HepG2 (cell line): Measurements from ENCODE around the gene ACP5. TPM values are rescaled to one million over a fixed set of nuclear protein-coding genes. Genes with fewer than 3 reads are reported as not detected.

ENCODE experiments used
- AHR ChIP-seq: IDR thresholded peaks from 2 replicates; pipeline ENCODE4 v1.6.1; 2018; ENCODE audit warnings: missing genetic modification reagents, missing compliant biosample characterization
- ATF5 ChIP-seq: sonication (generic); formaldehyde crosslinking; IDR thresholded peaks from 2 replicates; pipeline ENCODE4 v1.4.0; 2020; ENCODE audit warnings: mild to moderate bottlenecking, low read depth, missing genetic modification reagents
- CBX1 ChIP-seq: IDR thresholded peaks from one replicate; pipeline ENCODE4 v1.6.1; 2016; ENCODE audit warnings: antibody characterized with exemption, low read depth
- DBP ChIP-seq: sonication (generic); formaldehyde crosslinking; IDR thresholded peaks from 2 replicates; pipeline ENCODE4 v1.4.0; 2020; ENCODE audit warnings: missing genetic modification reagents; ENCODE audit errors: not compliant biosample characterization
- FOXA3 ChIP-seq: IDR thresholded peaks from 2 replicates; pipeline ENCODE4 v1.6.1; 2016; ENCODE audit warnings: missing genetic modification reagents, missing compliant biosample characterization
- GTF2F1 ChIP-seq: fragments of 150-350 bp; IDR thresholded peaks from 2 replicates; pipeline ENCODE4 v1.6.1; 2014; ENCODE audit warnings: low read length
- HINFP ChIP-seq: sonication (generic); formaldehyde crosslinking; IDR thresholded peaks from 2 replicates; pipeline ENCODE4 v1.4.0; 2020; ENCODE audit warnings: low read depth, mild to moderate bottlenecking, missing genetic modification reagents
- IKZF1 ChIP-seq: fragments of 450-650 bp; IDR thresholded peaks from 2 replicates; pipeline ENCODE4 v1.7.1; 2016
- KDM2A ChIP-seq: sonication (generic); formaldehyde crosslinking; IDR thresholded peaks from 2 replicates; pipeline ENCODE4 v1.4.0; 2020; ENCODE audit warnings: low read depth, missing genetic modification reagents, borderline replicate concordance
- KDM5B ChIP-seq: sonication (generic); formaldehyde crosslinking; IDR thresholded peaks from 2 replicates; pipeline ENCODE4 v1.4.0; 2020; ENCODE audit warnings: missing genetic modification reagents, mild to moderate bottlenecking, borderline replicate concordance
- MAX ChIP-seq: IDR thresholded peaks from 2 replicates; pipeline ENCODE4 v1.6.1; 2012; ENCODE audit warnings: inconsistent platforms
- PAF1 ChIP-seq: IDR thresholded peaks from 2 replicates; pipeline ENCODE4 v1.6.1; 2016; ENCODE audit warnings: missing genetic modification reagents, missing compliant biosample characterization
- PAWR ChIP-seq: sonication (generic); formaldehyde crosslinking; IDR thresholded peaks from 2 replicates; pipeline ENCODE4 v1.4.0; 2020; ENCODE audit warnings: missing genetic modification reagents, mild to moderate bottlenecking, borderline replicate concordance
- POGZ ChIP-seq: sonication (generic); formaldehyde crosslinking; IDR thresholded peaks from 2 replicates; pipeline ENCODE4 v1.4.0; 2020; ENCODE audit warnings: mild to moderate bottlenecking, missing genetic modification reagents
- SOX6 ChIP-seq, 2 experiments: fragments of 450-650 bp in 1 of 2; sonication (generic) in 1 of 2; formaldehyde crosslinking in 1 of 2; IDR thresholded peaks; 2 replicates each; pipeline versions ENCODE4 v1.4.0 to v1.6.1; 2017 to 2020; ENCODE audit warnings: antibody characterized with exemption in 1 of 2, mild to moderate bottlenecking in 1 of 2, missing genetic modification reagents in 1 of 2
- TIGD3 ChIP-seq: sonication (generic); formaldehyde crosslinking; IDR thresholded peaks from 2 replicates; pipeline ENCODE4 v1.5.1; 2020; ENCODE audit warnings: mild to moderate bottlenecking, missing genetic modification reagents, borderline replicate concordance
- U2AF2 ChIP-seq: fragments of 200-400 bp; formaldehyde crosslinking; IDR thresholded peaks from 2 replicates; pipeline ENCODE4 v1.6.1; 2017; ENCODE audit warnings: low read depth, mild to moderate bottlenecking, low read length
- ZC3H4 ChIP-seq: sonication (generic); formaldehyde crosslinking; IDR thresholded peaks from 2 replicates; pipeline ENCODE4 v1.4.0; 2020; ENCODE audit warnings: missing genetic modification reagents, borderline replicate concordance
- ZFY ChIP-seq: sonication (generic); formaldehyde crosslinking; IDR thresholded peaks from 2 replicates; pipeline ENCODE4 v1.4.0; 2020; ENCODE audit warnings: missing genetic modification reagents
- ZNF354B ChIP-seq: sonication (generic); formaldehyde crosslinking; IDR thresholded peaks from 2 replicates; pipeline ENCODE4 v1.8.0; 2022; ENCODE audit warnings: mild to moderate bottlenecking, missing genetic modification reagents
- ZSCAN25 ChIP-seq: sonication (generic); formaldehyde crosslinking; IDR thresholded peaks from 2 replicates; pipeline ENCODE4 v1.8.0; 2022; ENCODE audit warnings: mild to moderate bottlenecking, missing genetic modification reagents
- polyA plus RNA-seq, 8 experiments: library from polyadenylated mRNA; depleted of rRNA in 3 of 8; stranded (reverse) in 7 of 8; unstranded in 1 of 8; fragments of >200 nt; fragmentation: Illumina TruSeq in 4 of 8; extraction: Trizol in 4 of 8; gene quantifications; 2 replicates each; pipeline versions ENCODE4 v1.2.1 to v1.2.3, GENCODE V29; 2011 to 2016; ENCODE audit warnings: low read depth in 4 of 8, missing spikeins in 1 of 8, mixed read lengths in 1 of 8; ENCODE audit not compliant: insufficient read depth in 1 of 8
- total RNA-seq, 5 experiments: library from RNA; depleted of rRNA; stranded (reverse); fragments of >200 nt; fragmentation: Illumina TruSeq; extraction: Trizol; gene quantifications; 2 replicates each; pipeline ENCODE4 v1.2.3, GENCODE V29; 2016; ENCODE audit warnings: low read depth in 1 of 5
- TF ChIP-seq, protein P1 (sequence below): fragments of 450-650 bp; IDR thresholded peaks from 2 replicates; pipeline ENCODE4 v1.6.1; 2017

Gene ACP5
- total and polyA plus RNA-seq, 2 of the 13 experiments (the other 11 are each of a cell fraction or from before 2014, with no cell fraction given) = 1.3 to 6.7 TPM

DNA sequence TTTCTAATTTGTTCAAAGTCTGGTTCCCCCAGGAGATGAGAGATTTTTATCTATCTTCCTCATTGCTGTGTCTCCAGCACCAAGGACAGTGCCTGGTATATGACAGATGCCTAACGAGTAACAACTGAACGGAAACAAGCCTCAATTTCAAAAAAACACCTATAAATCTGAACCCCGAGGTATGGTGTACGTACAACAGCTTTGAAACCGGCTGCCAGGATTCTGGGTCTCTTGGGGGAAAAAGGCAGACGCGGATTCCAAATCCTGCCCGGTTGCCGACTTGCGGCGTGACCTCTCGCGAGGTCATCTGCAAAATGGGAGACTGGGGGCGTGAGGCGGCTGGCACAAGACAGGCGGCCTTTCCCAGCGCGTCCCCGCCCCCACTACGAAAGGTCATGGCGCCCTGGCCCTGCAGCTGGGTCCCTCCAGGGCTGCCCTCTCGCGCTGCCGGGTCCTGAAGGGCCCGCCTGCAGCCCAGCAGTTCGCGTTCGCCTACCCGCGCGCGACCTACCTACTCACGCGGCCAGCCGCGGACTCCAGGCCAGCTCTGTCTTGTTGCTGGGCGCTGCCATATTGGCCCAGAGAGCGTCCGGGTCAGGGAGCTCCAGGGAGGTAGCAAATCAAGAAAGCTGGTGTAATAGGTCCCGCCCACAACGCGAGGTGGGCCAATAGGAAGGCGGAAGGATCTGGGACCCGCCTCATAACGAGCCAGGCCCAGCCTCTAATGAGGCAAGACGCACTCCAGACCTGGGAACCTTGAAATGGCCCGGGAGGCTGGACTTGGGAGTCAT is 48.7 kb downstream of the ACP5 start, which contains the start of gene ECSIT (continued):
- peak; percentile 40; the same call in 1 of the 2 replicates for TF ChIP-seq FOXA3 (CRISPR knock-in tag)
- no peak for TF ChIP-seq PAF1 (CRISPR knock-in tag)
- no peak for TF ChIP-seq ATF5 (CRISPR knock-in tag)
- no peak for TF ChIP-seq PAWR (CRISPR knock-in tag)
- TF ChIP-seq HINFP = peak; percentile 86; the same call in 1 of the 2 replicates
- no peak for TF ChIP-seq TIGD3
- peak; percentile 92 for TF ChIP-seq ZFY (CRISPR knock-in tag)
- TF ChIP-seq ZC3H4 = no peak
- no peak for TF ChIP-seq GTF2F1
- TF ChIP-seq SOX6 (IDR thresholded peaks at IDR 0.05) = no peak
- TF ChIP-seq SOX6 (CRISPR knock-in tag; IDR thresholded peaks at IDR 0.05) = peak; percentile 47; the same call in 1 of the 2 replicates
- TF ChIP-seq ZSCAN25 = no peak
- TF ChIP-seq U2AF2 = no peak
- TF ChIP-seq ZNF354B = no peak
- TF ChIP-seq CBX1 = peak; percentile 79
- peak; percentile 83 for TF ChIP-seq MAX
- TF ChIP-seq, protein P1, sequence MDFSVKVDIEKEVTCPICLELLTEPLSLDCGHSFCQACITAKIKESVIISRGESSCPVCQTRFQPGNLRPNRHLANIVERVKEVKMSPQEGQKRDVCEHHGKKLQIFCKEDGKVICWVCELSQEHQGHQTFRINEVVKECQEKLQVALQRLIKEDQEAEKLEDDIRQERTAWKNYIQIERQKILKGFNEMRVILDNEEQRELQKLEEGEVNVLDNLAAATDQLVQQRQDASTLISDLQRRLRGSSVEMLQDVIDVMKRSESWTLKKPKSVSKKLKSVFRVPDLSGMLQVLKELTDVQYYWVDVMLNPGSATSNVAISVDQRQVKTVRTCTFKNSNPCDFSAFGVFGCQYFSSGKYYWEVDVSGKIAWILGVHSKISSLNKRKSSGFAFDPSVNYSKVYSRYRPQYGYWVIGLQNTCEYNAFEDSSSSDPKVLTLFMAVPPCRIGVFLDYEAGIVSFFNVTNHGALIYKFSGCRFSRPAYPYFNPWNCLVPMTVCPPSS = no peak
- TF ChIP-seq KDM2A (CRISPR knock-in tag) = peak; percentile 85; the same call in 1 of the 2 replicates
- TF ChIP-seq KDM5B (CRISPR knock-in tag) = peak; percentile 58; the same call in 1 of the 2 replicates
- peak; percentile 81 for TF ChIP-seq POGZ (CRISPR knock-in tag)
- no peak for TF ChIP-seq AHR (CRISPR knock-in tag)
- TF ChIP-seq DBP (CRISPR knock-in tag) = no peak
- TF ChIP-seq IKZF1 = no peak
